Adrenal gland (tissue), 12 donors: Measurements from ENCODE around the gene LYPD6B. TPM values are rescaled to one million over a fixed set of nuclear protein-coding genes. Genes with fewer than 3 reads are reported as not detected.

Experiments used
- DNase-seq, 7 donors: peaks; one replicate each; pipeline ENCODE4 v3.0.0-alpha.2; 2019 to 2020
- H3K27ac ChIP-seq, 5 donors: fragments of 200-600 bp; sonication (generic) in 4 of 5; 1 replicate in 3 of 5; 2 replicates in 2 of 5; pipeline versions ENCODE4 v1.5.1 to v1.8.0; 2016 to 2020; ENCODE audit warnings: mild to moderate bottlenecking in 1 of 5
- H3K27me3 ChIP-seq: fragments of 200-600 bp; 2 replicates; pipeline ENCODE4 v1.8.0; 2021
- H3K36me3 ChIP-seq, 2 donors: fragments of 200-600 bp; replicated peaks in 1 of 2; 1 replicate in 1 of 2; 2 replicates in 1 of 2; pipeline versions ENCODE4 v1.5.1 to v1.8.0; 2018 to 2022
- H3K4me1 ChIP-seq, 2 donors: fragments of 200-600 bp; replicated peaks in 1 of 2; 1 replicate in 1 of 2; 2 replicates in 1 of 2; pipeline versions ENCODE4 v1.5.1 to v1.8.0; 2018 to 2021
- H3K4me3 ChIP-seq, 4 donors: fragments of 200-600 bp; sonication (generic) in 3 of 4; one replicate each; pipeline ENCODE4 v1.5.1; 2016 to 2018
- H3K9me3 ChIP-seq, 3 donors: fragments of 200-600 bp; sonication (generic) in 1 of 3; replicated peaks in 1 of 3; 1 replicate in 2 of 3; 2 replicates in 1 of 3; pipeline versions ENCODE4 v1.5.1 to v1.8.0; 2016 to 2021
- CTCF ChIP-seq, 6 experiments: fragments of 450-650 bp in 4 of 6; fragments of 200-600 bp in 2 of 6; sonication (generic) in 1 of 6; IDR thresholded peaks; 1 replicate in 5 of 6; 2 replicates in 1 of 6; pipeline versions ENCODE4 v1.5.1 to v1.8.0; 2016 to 2021; ENCODE audit warnings: antibody characterized with exemption in 6 of 6, mild to moderate bottlenecking in 2 of 6, moderate library complexity in 1 of 6
- POLR2A ChIP-seq, 2 donors: fragments of 450-650 bp; IDR thresholded peaks; one replicate each; pipeline ENCODE4 v1.6.1; 2017; ENCODE audit warnings: antibody characterized with exemption in 2 of 2, mild to moderate bottlenecking in 2 of 2, moderate library complexity in 1 of 2
- WGBS, 4 donors: extraction: QIAGEN DNeasy Blood & Tissue Kit in 2 of 4; methylation state at CpG; one replicate each; pipeline versions ENCODE4 v1.1.5 to v1.1.7; 2013 to 2017; 5-methylcytosine and 5-hydroxymethylcytosine counted together
- intact Hi-C, 2 donors: fragments of 100-400 bp; cut with DNase I; formaldehyde crosslinking; loops; one replicate each; pipeline versions ENCODE4 v1.14.1 to v1.15.0; 2022 to 2023
- polyA plus RNA-seq, 3 donors: library from polyadenylated mRNA; stranded (reverse); fragments of 200-250 nt in 2 of 3; fragments of 350-450 nt in 1 of 3; fragmentation: Illumina TruSeq in 1 of 3; extraction: RNeasy Lipid Tissue Mini Kit (QIAGEN cat#74804) in 1 of 3; gene quantifications; one replicate each; pipeline ENCODE4 v1.2.3, GENCODE V29; 2013 to 2014
- total RNA-seq, 9 donors: library from RNA; depleted of rRNA in 4 of 9; stranded (reverse); fragments of >200 nt in 4 of 9; fragments of 120-200 nt in 1 of 9; fragmentation: NEBNext Ultra II Directional in 1 of 9; extraction: Animal tissue kit (Norgen Biotek cat#: 25700) in 1 of 9; gene quantifications; one replicate each; pipeline versions ENCODE4 v1.1.0 to v1.2.4, GENCODE V29; 2013 to 2023
- donor health status: healthy with polysubstance abuse.
- donor health status: Bipolar disorder and iron deficiency.
- donor health status: DM: yes; HTN: yes; CAD: no.
- donor health status: DM: no; HTN: no; CAD: no.
- donor health status: DM: no; HTN: no; CAD: no.
- donor health status: DM: yes; HTN: yes; CAD: no.

The LYPD6B gene
- total and polyA plus RNA-seq, 12 donors: 0.15 to 0.98 (median 0.50) TPM; not detected in 2

- intact Hi-C loops: no loop called here
- Histone ChIP-seq H3K4me1 (no peaks in the 10 kb centered on the region), H3K27me3 (no peaks in the 10 kb centered on the region), H3K36me3 (no peaks in the 10 kb centered on the region), H3K27ac (no peak overlapping the region), H3K9me3 (no peaks in the 10 kb centered on the region), H3K4me3 (no peak overlapping the region)
- no peak for DNase-seq
- no peak for TF ChIP-seq POLR2A (IDR thresholded peaks at IDR 0.05)
- no peak for TF ChIP-seq CTCF (IDR thresholded peaks at IDR 0.05)
- WGBS, 4 donors: 37 to 47% (median 44%) methylated on average over 5 of the region's 5 CpGs
Observed at GRCh38 chr2:149167001-149167780, 128.7 kb downstream of the LYPD6B start.

GRCh38 chr2:149167941-149168340, 129.4 kb downstream of the LYPD6B start:
- no peak overlapping the region for H3K4me3 ChIP-seq
- no peak overlapping the region for H3K27ac ChIP-seq
- WGBS, 4 donors: 65 to 85% (median 71%) methylated on average over 4 of the region's 4 CpGs
- no peaks in the 10 kb centered on the region for H3K4me1 ChIP-seq
- TF ChIP-seq POLR2A (IDR thresholded peaks at IDR 0.05): no peak
- no peak for TF ChIP-seq CTCF (IDR thresholded peaks at IDR 0.05)
- no peaks in the 10 kb centered on the region for H3K9me3 ChIP-seq
- DNase-seq: no peak
- no peaks in the 10 kb centered on the region for H3K36me3 ChIP-seq
- H3K27me3 ChIP-seq: no peaks in the 10 kb centered on the region
- intact Hi-C loops: no loop called here

GRCh38 chr2:149169656-149170055, 131.2 kb downstream of the LYPD6B start:
- DNase-seq: peak in 1 of 7 donors; percentile 11
- H3K27ac ChIP-seq: no peak overlapping the region
- TF ChIP-seq CTCF (IDR thresholded peaks at IDR 0.05): no peak
- TF ChIP-seq POLR2A (IDR thresholded peaks at IDR 0.05): no peak
- WGBS, 4 donors: 53 to 63% (median 58%) methylated on average over 4 of the region's 4 CpGs
- no peaks in the 10 kb centered on the region for H3K4me1 ChIP-seq
- intact Hi-C loops: no loop called here
- no peak overlapping the region for H3K4me3 ChIP-seq
- H3K9me3 ChIP-seq: no peaks in the 10 kb centered on the region
- no peaks in the 10 kb centered on the region for H3K36me3 ChIP-seq
- no peaks in the 10 kb centered on the region for H3K27me3 ChIP-seq

- intact Hi-C loops: no loop called here
- no peak overlapping the region for H3K27ac ChIP-seq
- DNase-seq: no peak
- H3K4me1 ChIP-seq: no peaks in the 10 kb centered on the region
- H3K27me3 ChIP-seq: no peaks in the 10 kb centered on the region
- TF ChIP-seq POLR2A (IDR thresholded peaks at IDR 0.05) (no peak), CTCF (IDR thresholded peaks at IDR 0.05) (no peak)
- WGBS, 4 donors: 75 to 83% (median 81%) methylated on average over 1 of the region's 1 CpG
- H3K36me3 ChIP-seq: no peaks in the 10 kb centered on the region
- H3K4me3 ChIP-seq: no peak overlapping the region
- no peaks in the 10 kb centered on the region for H3K9me3 ChIP-seq
Observed at GRCh38 chr2:149170156-149170555, 131.7 kb downstream of the LYPD6B start.
